NCI-H2107 treated with DMSO at 0.1 percent for 48 hours (cell line): ENCODE results near the gene FKRP.
"Not testable (repeated sequence)": the region's sequence is repeated elsewhere in the genome, so short reads cannot be mapped to it uniquely, and the experiment has no call there.

Experiments used
- DNase-seq: peaks from one replicate; lab custom pipeline; 2025; ENCODE audit not compliant: unreplicated experiment; lab: John Stamatoyannopoulos, UW

The FKRP gene

DNA sequence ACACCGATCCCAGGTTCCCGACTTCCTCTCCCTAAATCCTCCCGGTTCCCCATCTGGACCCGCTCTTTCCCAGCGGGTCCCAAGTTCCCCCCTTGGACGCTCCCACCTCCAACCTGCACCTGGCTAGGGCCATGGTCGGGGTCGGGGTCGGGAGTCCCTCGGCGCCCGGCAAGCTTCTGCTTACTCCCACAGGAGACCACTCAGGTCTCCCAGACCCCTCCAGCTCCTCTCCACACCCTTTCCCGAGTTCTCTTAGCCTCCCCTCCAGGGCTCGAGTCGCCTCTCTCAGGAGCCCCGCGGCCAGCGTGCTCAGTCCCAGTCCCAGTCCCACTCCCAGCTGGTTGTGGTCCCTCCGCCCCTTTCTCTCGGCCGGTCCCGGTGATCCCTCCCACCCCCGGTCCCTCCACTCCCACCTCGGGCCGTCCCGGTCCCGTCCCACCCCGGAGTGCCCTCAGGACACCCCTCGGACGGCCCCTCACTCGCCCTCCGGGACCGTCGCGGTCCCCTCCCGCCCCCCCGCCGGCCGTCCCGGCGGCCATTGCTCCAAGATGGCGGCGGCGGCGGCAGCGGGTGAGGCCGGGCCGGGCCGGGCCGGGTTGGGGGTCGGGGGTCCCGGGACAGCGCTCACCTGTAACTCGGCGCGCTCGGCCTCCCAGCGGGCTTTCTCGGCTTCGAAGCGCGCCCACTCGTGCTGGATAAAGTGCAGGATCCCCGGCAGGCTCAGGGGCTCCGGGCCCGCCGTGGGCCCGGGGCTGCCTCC is at the start of gene FKRP:
Gene FKRP, plus strand, starts transcription at position 537 of the 760 bp plus-strand sequence. CDS start 9,394 bp downstream, outside the sequence.
- no peak for DNase-seq

- no peak for DNase-seq
These were observed 49.0 kb upstream of the FKRP start for GRCh38 chr19:46696866-46697203.

DNA sequence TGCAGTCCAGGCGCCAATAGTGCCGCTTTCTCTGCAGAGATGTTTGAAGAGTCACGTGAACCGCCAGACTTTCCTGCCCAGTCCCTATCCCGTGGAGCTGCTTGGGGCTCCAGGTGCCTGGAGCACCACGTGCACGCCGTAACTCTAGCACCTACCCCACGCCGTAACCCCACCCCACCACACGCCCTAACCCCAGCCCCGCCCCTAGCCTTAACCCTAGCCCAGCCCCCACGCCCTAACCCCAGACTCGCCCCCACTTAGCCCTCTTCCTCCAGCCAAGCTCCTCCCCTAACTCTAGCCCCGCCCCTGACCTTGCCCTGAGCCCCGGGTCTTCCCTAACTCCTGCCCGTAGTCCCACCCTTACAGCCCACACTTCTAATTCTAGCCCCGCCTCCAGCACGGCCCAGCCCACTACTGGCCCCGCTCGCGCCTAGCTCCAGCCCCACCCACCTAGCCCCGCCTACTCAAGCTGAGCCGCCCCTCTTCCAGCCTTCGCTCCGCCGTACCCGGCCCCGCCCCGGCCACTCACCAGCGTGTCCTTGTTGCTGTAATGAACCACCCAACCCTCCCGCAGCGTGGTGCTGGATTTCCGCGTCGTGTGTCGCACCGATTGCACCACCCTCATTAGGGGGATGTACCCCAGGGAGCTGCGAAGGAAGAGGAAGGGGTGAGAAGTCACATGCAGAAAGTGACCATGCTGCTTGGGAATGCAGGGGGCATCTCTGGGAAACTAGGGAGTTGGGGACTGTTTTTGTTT is 48.5 kb upstream of the FKRP start:
- no peak for DNase-seq

GRCh38 chr19:46698395-46699321 is 47.2 kb upstream of the FKRP start:
- DNase-seq: no peak

DNA sequence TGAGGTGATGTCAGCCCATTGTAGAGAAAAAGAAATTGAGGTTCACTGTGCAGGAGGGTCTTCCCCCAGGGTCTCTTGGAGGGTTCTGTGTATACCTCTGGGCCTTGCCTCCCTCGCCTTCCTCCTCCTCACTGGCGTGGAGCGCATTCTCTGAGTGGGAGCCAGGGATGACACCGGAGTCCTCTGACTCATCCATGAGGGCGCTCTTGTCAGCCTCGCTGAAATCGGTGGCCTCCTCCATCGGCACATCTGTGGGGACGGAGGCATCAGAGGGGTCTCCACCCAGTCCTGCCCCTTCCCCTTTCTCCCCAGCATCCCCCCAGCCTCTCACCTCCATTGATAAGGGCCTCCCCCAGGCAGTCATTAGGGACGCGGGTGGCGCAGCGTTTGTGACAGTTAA is 45.2 kb upstream of the FKRP start:
- no peak for DNase-seq

DNA sequence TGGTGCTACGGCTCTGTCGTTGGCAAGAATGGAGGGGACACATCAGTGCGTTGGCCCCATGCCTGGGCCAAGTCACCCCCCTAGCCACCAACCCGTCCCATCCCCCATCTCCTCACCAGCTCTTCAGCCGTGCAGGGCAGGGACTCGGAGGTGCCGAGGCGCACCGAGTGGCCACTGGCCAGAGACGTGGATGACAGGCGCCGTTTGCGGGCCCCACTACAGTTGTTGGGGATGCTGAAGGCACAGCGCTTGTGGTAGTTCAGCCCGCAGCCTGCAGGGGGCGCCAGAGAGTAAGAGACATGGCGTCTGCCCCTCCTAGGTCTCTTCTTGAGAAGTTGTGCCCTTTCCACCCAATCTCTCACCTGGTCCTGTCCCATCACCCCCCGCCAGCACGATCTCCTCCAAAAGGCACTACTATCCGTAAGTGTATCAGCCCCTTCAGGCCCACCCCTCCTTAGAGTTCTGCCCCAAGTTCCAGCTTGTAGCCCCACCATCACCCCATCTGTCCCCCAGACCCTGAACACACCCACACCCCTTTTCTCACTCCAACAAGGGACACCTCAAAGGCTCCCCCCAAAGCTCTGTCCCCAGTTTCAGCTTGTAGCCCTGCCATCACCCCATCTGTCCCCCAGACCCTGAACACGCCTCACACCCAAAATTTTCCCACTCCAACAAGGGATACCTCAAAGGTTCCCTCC is 41.3 kb upstream of the FKRP start:
- DNase-seq: no peak

DNA sequence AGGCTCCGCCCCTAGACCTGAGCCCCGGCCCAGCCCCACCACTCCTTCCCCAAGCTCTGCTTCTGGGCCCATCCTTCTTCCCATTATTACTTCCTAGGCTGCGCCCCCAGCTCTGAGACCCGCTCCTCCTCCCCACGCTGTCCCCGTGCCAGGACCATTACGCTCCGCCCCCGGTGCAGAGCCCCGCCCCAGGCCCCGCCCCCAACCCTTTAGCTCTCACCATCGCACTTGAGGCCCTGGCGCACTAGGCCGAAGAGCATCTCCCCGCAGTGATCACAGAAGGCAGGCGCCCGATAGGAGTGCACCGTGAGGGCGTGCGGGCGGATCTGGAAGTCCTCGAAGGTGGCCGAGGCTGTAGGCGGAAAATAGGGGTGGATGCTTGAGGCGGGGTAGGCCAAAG is 35.2 kb upstream of the FKRP start:
- no peak for DNase-seq

GRCh38 chr19:46712768-46713338 is 33.0 kb upstream of the FKRP start:
- not testable (repeated sequence) for DNase-seq

- DNase-seq: peak; percentile 73
These were observed 31.9 kb upstream of the FKRP start for GRCh38 chr19:46713781-46714443.

- DNase-seq: no peak
These were observed 31.3 kb upstream of the FKRP start for GRCh38 chr19:46714444-46715106.

- DNase-seq: no peak
These were observed 30.3 kb upstream of the FKRP start for GRCh38 chr19:46715620-46715974.

DNA sequence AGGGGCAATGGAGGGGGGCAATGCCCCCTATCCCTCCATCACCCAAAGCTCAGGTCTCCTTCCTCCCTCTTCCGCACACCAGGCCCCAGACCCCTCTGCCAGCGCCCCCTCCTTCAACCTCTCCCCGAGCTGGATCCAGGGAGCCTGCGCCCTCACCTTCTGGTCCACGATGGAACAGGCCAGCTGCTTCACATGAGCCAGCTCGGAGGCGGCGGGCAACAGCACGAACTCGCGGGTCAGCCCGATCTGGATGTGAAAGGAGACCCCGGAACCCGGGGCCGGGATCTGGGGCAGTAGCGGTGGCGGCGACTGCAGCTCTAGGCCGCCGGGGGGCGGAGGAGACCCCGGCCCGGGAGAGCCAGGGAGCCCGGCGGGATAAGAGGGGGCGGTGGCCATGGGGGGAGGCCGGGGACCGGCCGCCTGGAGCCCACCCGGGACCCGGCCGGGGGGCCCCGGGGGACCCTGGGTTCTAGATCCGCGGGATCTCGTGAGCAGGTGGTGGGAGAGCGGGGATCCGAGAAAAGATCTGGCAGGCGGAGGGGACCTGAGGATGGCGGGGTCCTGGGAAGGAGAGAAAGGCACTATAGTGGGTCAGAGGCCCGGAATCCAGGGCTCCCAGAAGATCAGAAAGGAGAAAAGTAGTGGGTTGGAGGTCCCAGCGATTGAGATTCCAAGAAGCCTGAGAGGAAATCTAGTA is 29.7 kb upstream of the FKRP start:
- no peak for DNase-seq

- no peak for DNase-seq
These were observed 29.2 kb upstream of the FKRP start for GRCh38 chr19:46716672-46717033.

- DNase-seq: peak; percentile 22
These were observed 28.7 kb upstream of the FKRP start, which contains the start of gene PRKD2 for GRCh38 chr19:46717034-46717715. Gene PRKD2, minus strand, starts transcription at chr19:46717114. Its CDS starts 744 bp downstream, at chr19:46716370.

- no peak for DNase-seq
These were observed 28.1 kb upstream of the FKRP start for GRCh38 chr19:46717716-46718143.

- DNase-seq: no peak
These were observed 27.5 kb upstream of the FKRP start for GRCh38 chr19:46718157-46718933.

DNA sequence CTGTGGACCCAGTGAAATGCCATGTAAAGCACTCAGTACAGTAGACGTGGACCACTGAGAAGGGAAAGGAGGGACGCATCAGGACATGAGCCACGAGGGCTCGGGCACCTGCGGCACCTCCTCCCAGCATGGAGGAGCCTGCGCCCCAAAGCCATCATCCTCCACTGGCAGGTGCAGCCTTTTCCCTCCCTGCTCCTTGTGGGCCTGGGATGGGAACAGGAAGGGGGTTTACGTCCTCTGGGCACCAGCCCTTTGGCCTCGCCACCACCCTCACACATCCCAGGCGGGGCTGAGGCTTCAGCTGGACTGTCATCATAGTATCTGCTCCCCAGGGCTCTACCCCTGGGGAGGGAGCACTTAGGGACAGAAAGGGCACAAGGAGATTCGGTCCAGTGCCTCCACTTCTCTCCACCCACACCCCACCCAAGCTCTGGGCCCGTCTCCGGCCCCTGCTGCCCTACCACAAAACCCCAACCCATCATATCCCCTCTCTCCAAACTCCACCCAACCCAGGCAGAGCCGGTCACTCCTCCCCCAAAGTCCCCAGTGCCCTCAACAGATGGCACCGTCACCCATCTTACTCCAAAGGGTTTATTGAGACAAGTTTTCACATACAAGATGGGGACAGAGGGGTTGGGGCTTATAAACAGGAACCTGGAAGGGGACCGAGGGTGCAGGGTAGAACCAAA is 26.8 kb upstream of the FKRP start:
- no peak for DNase-seq
